Measurements from ENCODE around the gene RTP2.

DNA sequence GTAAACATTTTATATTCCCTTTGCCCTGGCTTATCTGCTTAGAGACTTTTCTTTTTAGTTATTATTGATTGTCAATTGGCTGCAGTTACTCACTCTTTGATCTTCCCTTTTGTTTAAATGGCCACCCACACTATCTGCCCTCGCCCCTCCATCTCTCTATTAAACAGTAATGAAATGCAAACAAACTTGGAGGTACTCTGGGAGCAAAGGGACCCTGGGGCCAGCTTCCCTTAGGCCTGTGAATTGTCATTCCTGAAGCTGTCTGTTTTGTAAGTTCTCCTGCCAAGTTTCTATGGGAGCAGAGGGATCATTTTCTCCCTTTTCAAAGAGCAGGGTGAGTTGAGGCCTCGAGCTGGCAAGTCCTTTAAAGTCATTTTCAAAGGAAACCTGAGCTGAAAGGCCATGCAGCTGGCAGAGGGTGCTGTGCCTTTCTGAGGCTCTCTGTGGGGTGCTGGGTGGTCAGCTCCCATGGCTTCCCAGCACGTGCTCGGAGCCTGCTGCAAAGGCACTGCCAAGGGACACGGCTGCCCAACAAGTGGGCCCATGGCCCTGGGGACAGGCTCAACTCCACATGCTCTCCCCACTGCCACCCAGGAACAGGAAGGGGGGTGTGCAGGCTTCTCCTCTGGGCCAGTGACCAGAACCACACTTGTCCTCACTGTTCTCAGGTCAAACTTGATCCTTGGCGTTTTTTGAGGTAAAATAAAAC, 17.4 kb upstream of the RTP2 start:
- TF ChIP-seq, protein P1, sequence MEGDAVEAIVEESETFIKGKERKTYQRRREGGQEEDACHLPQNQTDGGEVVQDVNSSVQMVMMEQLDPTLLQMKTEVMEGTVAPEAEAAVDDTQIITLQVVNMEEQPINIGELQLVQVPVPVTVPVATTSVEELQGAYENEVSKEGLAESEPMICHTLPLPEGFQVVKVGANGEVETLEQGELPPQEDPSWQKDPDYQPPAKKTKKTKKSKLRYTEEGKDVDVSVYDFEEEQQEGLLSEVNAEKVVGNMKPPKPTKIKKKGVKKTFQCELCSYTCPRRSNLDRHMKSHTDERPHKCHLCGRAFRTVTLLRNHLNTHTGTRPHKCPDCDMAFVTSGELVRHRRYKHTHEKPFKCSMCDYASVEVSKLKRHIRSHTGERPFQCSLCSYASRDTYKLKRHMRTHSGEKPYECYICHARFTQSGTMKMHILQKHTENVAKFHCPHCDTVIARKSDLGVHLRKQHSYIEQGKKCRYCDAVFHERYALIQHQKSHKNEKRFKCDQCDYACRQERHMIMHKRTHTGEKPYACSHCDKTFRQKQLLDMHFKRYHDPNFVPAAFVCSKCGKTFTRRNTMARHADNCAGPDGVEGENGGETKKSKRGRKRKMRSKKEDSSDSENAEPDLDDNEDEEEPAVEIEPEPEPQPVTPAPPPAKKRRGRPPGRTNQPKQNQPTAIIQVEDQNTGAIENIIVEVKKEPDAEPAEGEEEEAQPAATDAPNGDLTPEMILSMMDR (IDR thresholded peaks at IDR 0.05; ENCODE audit: low read depth, low read length): no peak
- no peak for TF ChIP-seq POLR2A (IDR thresholded peaks at IDR 0.05; ENCODE audit: extremely low read depth, insufficient read length)
- TF ChIP-seq, protein P2, sequence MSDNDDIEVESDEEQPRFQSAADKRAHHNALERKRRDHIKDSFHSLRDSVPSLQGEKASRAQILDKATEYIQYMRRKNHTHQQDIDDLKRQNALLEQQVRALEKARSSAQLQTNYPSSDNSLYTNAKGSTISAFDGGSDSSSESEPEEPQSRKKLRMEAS (IDR thresholded peaks at IDR 0.05; ENCODE audit: low read depth, low read length): no peak
